HG02763 (cell line): ENCODE measurements around the gene SULF2.

Experiments used
- ATAC-seq: cut with Tn5 transposase; IDR thresholded peaks from one replicate; pipeline ENCODE4 v1.9.1; 2021; ENCODE audit warnings: mild to moderate bottlenecking, moderate library complexity; ENCODE audit not compliant: unreplicated experiment

The SULF2 gene

GRCh38 chr20:47740862-47741184 lies 44.5 kb downstream of the SULF2 start:
- no peak for ATAC-seq

- no peak for ATAC-seq
Observed at GRCh38 chr20:47740121-47740861, 45.0 kb downstream of the SULF2 start.

DNA sequence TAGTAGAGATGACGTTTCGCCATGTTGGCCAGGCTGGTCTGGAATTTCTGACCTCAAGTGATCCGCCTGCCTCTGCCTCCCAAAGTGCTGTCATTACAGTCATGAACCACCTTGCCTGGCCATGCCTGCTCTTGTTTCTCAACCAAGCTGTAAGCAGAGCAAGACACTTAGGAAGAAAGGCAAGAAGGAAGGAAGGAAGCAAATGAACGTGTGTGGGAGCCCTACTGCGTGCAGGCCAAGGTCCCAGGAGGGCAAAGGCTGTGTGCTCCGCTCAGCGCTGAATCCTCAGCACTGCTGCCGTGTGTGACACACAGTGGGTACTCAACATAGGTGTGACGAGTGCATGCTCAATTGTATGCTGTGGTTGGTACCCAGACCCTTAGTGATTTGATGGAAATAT lies 47.4 kb downstream of the SULF2 start:
- ATAC-seq = no peak

GRCh38 chr20:47736570-47737152 lies 48.6 kb downstream of the SULF2 start:
- no peak for ATAC-seq

GRCh38 chr20:47735412-47736400 lies 49.6 kb downstream of the SULF2 start:
- ATAC-seq = no peak

DNA sequence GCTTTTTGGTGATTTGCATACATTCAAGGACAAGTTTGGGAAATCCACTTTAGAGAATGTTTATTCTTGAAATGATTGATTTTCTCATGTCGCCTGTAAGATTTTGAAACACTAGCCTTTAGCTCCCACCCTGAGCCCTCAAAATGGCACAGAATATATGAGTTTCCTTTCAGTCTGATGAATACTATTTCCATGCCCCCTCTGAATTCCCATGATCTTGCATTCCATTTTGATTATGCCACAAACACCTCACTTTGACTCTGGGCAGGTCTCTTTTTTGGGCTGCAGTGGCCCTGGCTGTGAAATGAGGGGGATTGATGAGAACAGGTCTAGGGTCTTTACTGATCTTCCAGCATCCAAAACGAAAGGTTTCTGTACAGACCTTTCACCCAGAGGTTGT lies 50.4 kb downstream of the SULF2 start:
- no peak for ATAC-seq

DNA sequence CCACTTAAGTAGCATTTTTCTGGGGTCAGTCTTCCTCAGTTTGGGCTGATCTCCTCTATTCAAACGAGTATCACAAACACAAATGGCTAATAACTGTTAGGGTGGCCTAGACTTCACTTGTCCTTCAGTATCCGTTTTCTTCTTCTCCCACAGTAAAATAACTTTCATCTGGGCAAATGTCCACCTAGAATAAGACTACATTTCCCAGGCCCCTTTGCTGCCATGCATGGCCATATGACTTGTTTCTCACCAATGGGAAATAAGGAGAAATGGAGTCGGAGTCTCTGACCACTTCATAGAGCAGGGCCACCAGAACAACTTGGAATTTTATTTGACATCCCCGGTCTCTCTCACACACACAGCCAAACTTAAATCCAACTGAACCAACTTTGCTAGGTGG lies 51.4 kb downstream of the SULF2 start:
- ATAC-seq = no peak

GRCh38 chr20:47730744-47731143 lies 54.5 kb downstream of the SULF2 start:
- no peak for ATAC-seq

GRCh38 chr20:47729472-47729871 lies 55.8 kb downstream of the SULF2 start:
- no peak for ATAC-seq

GRCh38 chr20:47727909-47728361 lies 57.3 kb downstream of the SULF2 start:
- no peak for ATAC-seq

DNA sequence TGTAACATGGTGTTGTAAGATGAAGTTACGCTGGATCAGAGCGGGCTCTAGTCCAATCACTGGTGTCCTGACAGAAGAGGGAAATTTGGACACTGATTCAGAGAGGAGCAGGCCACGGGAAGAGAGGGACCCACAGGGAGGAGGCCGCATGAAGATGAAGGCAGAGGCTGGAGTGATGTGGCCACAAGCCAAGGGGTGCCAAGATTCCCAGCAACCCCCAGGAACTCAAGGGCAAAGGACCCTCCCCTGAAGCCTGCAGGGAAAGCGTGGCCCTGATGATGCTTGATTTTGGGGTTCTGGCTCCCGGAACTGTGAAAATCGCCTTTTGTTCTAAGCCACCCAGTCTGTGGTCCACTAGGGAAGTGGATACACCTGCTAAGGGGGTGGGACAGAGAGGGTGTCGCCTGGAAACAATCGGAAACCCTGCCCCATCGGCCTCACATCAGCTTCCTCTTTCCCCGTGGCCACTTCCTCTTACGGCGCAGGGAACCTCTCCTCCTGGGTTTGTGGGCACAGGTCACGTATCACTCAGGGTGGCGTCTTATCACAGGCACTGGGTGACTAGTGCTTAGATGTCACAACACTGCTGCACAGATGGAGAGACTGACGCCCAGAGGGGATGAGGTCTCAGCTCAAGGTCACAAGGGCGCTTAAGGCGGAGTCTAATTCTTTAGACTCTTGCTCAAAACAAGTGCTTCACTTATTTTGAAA lies 58.0 kb downstream of the SULF2 start:
- ATAC-seq = peak; percentile 48

- no peak for ATAC-seq
Observed at GRCh38 chr20:47726632-47727031, 58.6 kb downstream of the SULF2 start.

DNA sequence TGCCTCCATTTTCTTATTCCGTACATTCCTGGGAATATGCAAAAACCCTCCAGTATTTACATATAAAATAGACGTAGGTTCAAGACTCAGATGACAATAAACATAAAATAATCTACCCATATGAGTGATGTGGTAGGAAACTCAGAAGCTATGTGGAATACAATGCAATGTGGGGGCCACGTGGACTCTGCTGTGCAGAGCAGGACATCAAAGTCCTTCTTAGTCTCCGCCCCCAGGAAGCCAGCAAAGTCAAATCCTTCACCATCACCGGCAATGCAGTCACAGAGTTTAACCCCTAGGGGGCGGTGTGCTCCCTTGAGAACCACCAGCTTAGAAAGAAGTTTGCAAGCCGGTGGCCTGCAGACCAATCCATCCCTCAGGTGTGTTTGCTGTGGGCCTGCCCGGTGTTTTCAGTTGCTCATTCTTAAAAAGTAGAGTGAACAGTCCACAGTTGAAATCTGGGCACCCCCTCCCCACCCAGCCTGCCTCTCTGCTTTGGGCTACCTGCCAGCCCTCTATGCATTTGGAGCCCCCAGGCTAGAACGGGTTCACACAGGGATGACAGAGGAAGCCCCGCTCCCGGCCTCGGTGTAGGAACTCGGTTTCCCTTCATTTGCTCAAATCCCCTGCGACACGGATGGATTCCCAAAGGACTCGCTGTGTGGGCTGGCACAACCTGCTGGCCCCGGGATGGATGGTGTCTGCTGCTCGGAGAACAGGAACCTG lies 59.9 kb downstream of the SULF2 start:
- no peak for ATAC-seq

GRCh38 chr20:47724910-47725247 lies 60.4 kb downstream of the SULF2 start:
- ATAC-seq = no peak

DNA sequence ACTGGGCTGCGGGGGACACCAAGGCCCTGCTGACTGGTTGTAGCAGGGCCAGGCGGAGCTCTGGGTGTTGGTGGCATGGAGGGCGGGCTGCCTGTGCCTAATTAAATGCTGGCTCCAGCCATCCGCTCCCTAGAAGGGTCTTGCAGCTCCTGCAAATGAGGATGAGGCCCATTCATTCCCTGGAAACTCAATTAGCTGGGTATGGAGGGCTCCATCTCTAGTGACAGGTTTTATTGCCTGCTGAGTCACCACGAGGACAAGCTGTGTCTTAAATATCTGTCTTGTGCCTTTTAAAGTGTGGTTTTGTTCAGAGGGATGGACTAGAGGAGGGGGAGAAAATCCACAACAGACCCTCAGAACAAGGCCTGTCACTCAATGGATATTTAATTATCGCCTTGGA lies 60.9 kb downstream of the SULF2 start:
- ATAC-seq = no peak

- ATAC-seq = no peak
Observed at GRCh38 chr20:47723322-47723721, 62.0 kb downstream of the SULF2 start.

DNA sequence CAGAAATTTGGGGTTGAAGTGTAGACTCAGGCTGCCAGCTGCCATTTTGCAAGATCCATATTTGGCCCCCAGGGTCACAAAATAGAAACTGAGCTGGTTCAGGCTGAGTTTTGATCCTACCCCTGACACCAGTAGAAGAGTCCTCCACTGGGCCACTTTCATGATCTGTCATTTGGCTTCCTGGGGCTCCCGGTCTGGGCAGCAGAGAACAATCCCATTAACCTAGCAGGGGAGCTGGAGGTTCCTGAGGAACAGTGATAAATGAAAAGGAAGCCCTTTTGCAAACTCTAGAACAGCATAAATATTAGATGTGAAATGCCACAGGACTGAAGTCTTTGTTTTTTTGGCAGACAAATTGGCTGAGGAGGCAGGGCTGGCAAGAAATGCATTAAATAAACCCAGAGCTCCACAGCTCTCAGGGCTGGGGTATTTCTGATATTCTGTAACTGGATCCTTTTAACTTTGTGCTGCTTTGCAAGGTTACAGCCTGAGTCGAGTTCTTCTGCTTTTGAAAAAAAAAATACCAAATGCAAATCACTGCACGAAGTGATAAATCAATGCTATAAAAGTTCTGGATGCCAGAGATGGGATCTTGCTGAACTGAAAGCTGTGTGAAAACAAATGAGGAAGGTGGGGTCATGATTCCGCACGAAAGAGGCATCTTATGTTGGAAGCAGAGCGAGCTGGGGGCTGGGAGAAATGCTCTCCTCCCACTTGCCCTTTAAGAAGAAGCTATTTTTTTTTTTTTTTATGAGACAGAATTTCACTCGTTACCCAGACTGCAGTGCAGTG lies 64.4 kb downstream of the SULF2 start:
- ATAC-seq = no peak

DNA sequence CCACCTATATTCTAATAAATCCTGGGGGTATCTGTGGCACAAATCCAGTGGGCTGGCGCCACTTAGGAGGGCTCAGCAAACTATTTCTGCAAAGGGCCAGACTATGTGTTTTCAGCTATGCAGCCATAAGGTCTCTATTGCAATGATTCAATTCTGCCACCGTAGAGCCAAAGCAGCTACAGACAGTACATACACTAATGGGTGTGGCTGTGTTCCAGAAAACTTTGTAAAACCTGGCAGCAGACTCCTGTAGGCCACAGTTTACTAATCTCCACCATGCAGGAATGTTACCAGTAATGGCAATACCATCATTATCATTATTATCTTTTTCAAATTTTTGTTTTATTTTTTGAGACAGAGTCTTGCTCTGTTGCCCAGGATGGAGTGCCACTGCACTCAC lies 65.7 kb downstream of the SULF2 start:
- ATAC-seq = no peak

DNA sequence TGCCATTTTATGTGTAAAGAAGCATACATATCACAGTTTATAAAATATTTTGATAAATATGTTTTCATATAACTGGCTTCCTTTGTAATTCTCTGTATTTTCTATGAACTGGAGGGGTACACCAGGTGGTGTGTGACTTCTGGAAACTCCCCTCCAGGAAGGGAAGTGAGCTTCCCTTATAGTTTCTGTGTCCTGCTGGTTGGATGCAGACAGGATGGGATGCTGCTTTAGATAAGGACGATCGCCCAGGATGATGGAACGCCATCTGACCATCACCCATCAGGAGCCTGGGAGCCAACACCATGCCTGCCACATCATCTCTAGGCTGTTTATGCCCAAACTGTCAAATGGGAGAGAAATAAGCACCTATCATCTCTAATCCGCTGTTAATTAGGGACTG lies 66.1 kb downstream of the SULF2 start:
- no peak for ATAC-seq

DNA sequence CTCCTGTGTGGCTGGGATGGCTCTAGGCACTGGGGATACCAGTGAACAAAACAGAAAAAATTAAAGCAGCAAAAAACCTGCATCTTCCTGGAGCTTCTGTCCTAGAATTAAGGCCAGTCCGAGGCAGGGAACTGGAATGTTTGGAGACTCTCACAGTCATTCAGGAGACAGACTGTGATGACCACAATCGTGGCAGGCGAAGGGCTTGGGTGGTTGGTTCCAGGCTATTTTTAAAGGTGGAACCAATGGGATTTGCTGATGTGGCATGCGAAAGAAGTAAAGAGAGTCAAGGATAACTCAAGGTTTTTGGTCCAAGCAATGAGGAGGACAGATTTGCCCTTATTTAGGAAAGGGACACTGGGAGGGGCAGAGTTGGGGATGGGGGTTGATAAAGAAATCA lies 66.9 kb downstream of the SULF2 start:
- ATAC-seq = no peak
